Measurements from ENCODE around the gene TUT7. TPM values are rescaled to one million over a fixed set of nuclear protein-coding genes. Genes with fewer than 3 reads are reported as not detected.

The TUT7 gene
- total RNA-seq, 1 donor from 2014 or later = 26.6 TPM

- no peak overlapping the region for H3K4me3 Mint-ChIP-seq
- H3K27me3 Mint-ChIP-seq (ENCODE audit: low read depth) = no peaks in the 10 kb centered on the region
- H3K36me3 Mint-ChIP-seq = no peaks in the 10 kb centered on the region
- peak; percentile 29 for TF ChIP-seq CTCF (IDR thresholded peaks at IDR 0.05; ENCODE audit: unreplicated experiment)
- H3K27ac Mint-ChIP-seq = no peak overlapping the region
- no peaks in the 10 kb centered on the region for H3K9me3 Mint-ChIP-seq
- peaks cover 5% of the 10 kb centered on the region for H3K4me1 Mint-ChIP-seq
- DNase-seq (ENCODE audit: low spot score in 2 of 2, unreplicated experiment in 2 of 2) = no peak
Measured at GRCh38 chr9:86238861-86239770, 115.1 kb downstream of the TUT7 start.

Other genes starting within 250 kb of the TUT7 start
- 0.27 to 0.51 TPM (median 0.41 TPM) in 3 replicates for gene C9orf153, start 94.8 kb downstream of the TUT7 start, total RNA-seq
- 23.4 to 29.0 TPM (median 27.3 TPM) in 3 replicates for gene ISCA1, start 71.9 kb downstream of the TUT7 start, total RNA-seq